HG02678 (cell line): ENCODE measurements around the gene IL1F10.

ENCODE experiments used
- ATAC-seq: cut with Tn5 transposase; IDR thresholded peaks from one replicate; pipeline ENCODE4 v1.9.1; 2021; ENCODE audit warnings: mild to moderate bottlenecking, moderate library complexity; ENCODE audit not compliant: unreplicated experiment

Gene IL1F10, protein sequence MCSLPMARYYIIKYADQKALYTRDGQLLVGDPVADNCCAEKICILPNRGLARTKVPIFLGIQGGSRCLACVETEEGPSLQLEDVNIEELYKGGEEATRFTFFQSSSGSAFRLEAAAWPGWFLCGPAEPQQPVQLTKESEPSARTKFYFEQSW

DNA sequence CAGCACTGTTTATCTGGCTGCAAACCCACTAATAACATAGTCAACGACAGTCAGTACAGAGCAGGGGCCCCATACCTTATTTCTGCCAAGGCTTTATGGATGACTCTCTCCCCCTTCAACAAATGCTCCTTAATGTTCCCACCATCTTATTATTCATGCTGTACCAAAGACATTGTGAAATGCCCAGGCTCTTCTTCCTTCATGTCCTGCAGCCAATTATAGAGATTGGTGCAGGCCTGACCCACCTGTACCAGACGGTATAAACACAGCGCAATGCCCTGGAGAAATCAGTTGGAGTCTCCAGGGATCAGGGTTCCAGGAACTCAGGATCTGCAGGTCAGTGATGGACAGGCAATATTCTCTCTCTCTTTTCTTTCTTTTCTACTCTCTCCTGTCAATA is at the start of gene IL1F10:
TSS of gene IL1F10 (plus strand) at position 290 of the 400 bp plus-strand sequence. CDS start 4,769 bp downstream, outside the sequence.
- no peak for ATAC-seq

DNA sequence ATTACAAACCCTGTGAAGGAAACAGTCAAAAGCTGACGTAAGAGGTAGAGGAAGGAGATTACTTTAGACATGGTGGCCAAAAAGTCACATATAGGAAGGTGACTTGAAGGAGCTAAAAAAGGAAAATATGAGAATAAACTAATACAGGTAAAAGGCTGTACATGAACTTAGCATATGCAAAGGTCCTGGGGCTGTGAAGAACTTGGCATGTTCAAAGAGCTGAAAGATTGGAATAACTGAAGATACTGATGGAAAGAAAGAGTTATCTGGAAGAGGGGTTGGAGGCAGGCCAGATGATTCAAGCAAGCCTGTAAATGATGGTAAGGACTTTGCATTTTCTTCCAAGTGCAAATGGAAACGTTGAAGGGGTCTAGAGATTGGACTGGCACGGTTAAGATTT is 49.3 kb upstream of the IL1F10 start:
- no peak for ATAC-seq

- ATAC-seq = no peak
Measured at GRCh38 chr2:113021312-113021711, 46.5 kb upstream of the IL1F10 start.

GRCh38 chr2:113024764-113025163 is 43.0 kb upstream of the IL1F10 start:
- ATAC-seq = no peak

GRCh38 chr2:113025737-113026136 is 42.0 kb upstream of the IL1F10 start:
- ATAC-seq = no peak

DNA sequence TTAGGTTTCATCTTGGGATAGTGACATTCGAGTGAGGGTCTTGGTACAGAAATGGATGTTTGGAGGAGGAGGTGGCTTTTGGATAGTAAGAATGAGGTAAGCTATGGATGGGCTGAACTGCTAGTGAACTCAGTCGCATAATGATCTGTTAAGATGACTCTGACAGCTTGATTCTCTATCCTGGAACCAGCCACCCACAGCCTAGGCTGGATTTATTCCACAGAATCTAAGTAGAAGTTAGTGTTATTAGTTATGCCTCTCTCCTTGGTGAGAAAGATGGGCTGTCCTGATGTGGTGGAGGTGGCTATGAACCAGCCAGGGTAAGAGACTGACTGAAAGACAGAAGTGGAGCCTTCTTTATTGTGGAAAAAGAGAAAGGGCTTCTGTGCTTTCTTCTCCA is 40.1 kb upstream of the IL1F10 start:
- ATAC-seq = no peak

GRCh38 chr2:113028112-113028511 is 39.7 kb upstream of the IL1F10 start:
- no peak for ATAC-seq

GRCh38 chr2:113032737-113033136 is 35.0 kb upstream of the IL1F10 start:
- ATAC-seq = no peak

- ATAC-seq = no peak
Measured at GRCh38 chr2:113034016-113034415, 33.8 kb upstream of the IL1F10 start.

GRCh38 chr2:113036763-113037162 is 31.0 kb upstream of the IL1F10 start:
- no peak for ATAC-seq

- no peak for ATAC-seq
Measured at GRCh38 chr2:113038291-113038690, 29.5 kb upstream of the IL1F10 start.

- ATAC-seq = no peak
Measured at GRCh38 chr2:113039158-113039557, 28.6 kb upstream of the IL1F10 start.

- no peak for ATAC-seq
Measured at GRCh38 chr2:113039719-113040118, 28.1 kb upstream of the IL1F10 start.

- no peak for ATAC-seq
Measured at GRCh38 chr2:113041871-113042270, 25.9 kb upstream of the IL1F10 start.

DNA sequence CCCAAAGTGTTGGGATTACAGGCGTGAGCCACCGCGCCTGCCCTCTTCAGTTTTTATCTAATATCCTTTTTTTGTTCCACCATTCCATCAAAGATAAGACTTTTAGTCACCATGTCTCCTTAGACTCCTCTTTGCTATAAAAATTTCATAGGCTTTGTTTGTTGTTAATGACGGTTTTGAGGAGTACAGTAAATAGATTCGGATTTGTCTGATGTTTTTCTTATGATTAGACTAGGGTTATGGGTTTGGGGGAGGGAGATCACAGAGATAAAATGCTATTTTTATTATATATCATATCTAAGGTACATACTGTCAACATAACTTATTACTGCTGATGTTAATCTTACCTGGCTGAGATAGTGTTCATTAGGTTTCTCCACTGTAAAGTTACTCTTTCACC is 21.3 kb upstream of the IL1F10 start:
- no peak for ATAC-seq

- ATAC-seq = no peak
Measured at GRCh38 chr2:113050921-113051895, 16.6 kb upstream of the IL1F10 start.

GRCh38 chr2:113052396-113052917 is 15.3 kb upstream of the IL1F10 start, which contains the start of gene IL36B:
Gene IL36B (minus strand): TSS chr2:113052867.
- ATAC-seq = no peak

DNA sequence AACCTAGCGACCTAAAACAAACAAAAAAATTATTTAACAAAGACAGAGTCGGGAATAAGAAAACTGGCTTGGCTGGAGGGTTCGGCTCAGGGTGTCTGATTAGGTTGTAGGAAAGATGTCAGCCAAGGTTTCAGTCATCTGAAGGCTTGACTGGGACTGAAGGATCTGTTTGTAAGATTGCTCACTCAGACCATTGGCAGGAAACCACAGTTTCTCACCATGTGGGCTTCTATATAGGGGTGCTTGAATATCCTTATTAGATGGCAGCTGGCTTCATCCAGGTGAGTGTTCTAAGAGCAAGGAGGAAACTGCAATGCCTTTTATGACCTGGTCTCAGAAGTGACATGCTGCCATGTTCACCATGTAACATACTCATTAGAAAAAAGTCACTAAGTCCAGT is 14.1 kb upstream of the IL1F10 start:
- no peak for ATAC-seq

DNA sequence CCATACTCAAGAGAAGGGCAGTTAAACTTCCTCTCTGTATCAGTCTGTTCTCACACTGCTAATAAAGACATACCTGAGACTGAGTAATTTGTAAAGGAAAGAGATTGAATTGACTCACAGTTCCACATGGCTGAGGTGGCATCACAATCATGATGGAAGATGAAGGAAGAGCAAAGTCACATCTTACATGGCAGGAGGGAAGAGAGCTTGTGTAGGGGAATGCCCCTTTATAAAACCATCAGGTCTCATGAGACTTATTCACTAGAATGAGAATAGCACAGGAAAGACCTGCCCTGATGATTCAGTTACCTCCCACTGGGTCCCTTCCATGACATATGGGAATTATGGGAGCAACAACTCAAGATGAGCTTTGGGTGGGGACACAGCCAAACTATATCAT is 13.7 kb upstream of the IL1F10 start:
- ATAC-seq = no peak

DNA sequence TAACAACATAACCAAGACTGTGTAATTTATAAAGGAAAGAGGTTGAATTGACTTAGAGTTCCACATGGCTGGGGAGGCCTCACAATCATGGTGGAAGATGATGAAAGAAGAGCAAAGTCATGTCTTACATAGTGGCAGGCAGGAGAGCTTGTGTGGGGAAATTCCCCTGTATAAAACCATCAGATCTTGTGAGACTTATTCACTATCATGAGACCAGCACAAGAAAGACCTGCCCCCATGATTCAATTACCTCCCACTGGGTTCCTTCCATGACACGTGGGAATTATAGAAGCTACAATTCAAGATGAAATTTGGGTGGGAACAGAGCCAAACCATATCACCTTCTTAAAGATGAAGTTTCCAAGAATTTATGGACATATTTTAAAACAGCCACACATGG is 11.2 kb upstream of the IL1F10 start:
- no peak for ATAC-seq

DNA sequence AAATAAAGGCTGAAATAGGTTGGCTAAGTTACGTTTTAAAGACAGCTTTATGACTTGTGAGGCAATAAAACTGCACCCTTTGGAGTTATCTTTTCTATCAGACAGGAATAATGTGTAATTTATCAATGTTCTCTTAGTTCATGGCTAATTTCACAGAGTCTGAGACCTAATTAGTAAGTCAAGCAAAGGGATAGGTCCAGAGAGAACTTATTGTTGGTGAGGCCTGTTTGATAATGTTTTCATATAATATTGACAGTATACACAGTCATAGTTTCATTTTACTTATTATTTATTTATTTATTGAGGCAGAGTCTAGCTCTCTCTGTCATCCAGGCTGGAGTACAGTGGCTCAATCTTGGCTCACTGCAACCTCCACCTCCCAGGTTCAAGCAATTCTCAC is 10.7 kb upstream of the IL1F10 start:
- ATAC-seq = no peak

DNA sequence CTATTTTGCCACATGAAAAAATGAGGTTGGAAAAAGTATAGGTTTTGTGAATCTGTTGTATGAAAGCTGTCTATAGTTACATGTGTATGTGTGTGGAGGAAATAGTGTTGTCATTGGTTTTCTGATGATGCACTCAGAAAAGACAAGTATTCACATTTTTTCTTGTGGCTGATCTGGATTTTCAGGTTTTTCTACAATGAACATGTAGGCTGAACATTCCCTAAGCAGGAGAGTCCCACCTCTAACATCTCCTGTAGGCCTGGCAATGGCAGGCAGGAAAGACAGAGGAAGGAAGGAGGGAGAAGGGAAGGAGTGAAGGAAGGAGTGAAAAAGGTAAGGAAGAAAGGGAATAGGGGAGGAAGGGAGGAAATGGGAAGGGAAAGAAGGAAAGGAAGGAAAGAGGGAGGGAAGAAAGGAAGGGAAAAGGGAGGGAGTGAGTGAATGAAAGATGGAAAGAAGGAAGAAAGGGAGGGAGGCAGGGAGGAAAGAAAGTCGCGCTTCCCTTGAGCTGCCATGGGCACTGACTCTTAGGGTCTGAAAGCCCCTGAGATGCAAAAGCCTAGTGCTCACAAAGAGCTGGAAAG is 9.3 kb upstream of the IL1F10 start:
- ATAC-seq = no peak
